Tibial nerve (tissue), 4 donors: ENCODE results near the gene RASGRF1. TPM values are rescaled to one million over a fixed set of nuclear protein-coding genes. Genes with fewer than 3 reads are reported as not detected.
"Not testable (repeated sequence)": the region's sequence is repeated elsewhere in the genome, so short reads cannot be mapped to it uniquely, and the experiment has no call there.

Experiments used
- DNase-seq, 2 donors: peaks; one replicate each; pipeline ENCODE4 v3.0.0-alpha.2; 2019; ENCODE audit warnings: low spot score in 2 of 2
- H3K27ac ChIP-seq, 4 donors: fragments of 200-600 bp; sonication (generic) in 3 of 4; one replicate each; pipeline ENCODE4 v1.5.1; 2017 to 2019; ENCODE audit warnings: mild to moderate bottlenecking in 1 of 4
- H3K27me3 ChIP-seq, 2 donors: fragments of 200-600 bp; sonication (generic) in 1 of 2; one replicate each; pipeline versions ENCODE4 v1.5.1 to v1.6.0; 2017 to 2019
- H3K36me3 ChIP-seq, 3 donors: fragments of 200-600 bp; sonication (generic); one replicate each; pipeline ENCODE4 v1.5.1; 2018 to 2019
- H3K4me1 ChIP-seq, 4 donors: fragments of 200-600 bp; sonication (generic) in 3 of 4; one replicate each; pipeline ENCODE4 v1.5.1; 2017 to 2019
- H3K4me3 ChIP-seq, 4 donors: fragments of 200-600 bp; sonication (generic) in 3 of 4; one replicate each; pipeline ENCODE4 v1.5.1; 2017 to 2019; ENCODE audit warnings: mild to moderate bottlenecking in 1 of 4, moderate library complexity in 1 of 4
- H3K9me3 ChIP-seq, 4 donors: fragments of 200-600 bp; sonication (generic) in 3 of 4; one replicate each; pipeline ENCODE4 v1.5.1; 2017 to 2019
- EP300 ChIP-seq, 2 donors: sonication (generic); formaldehyde crosslinking; IDR thresholded peaks; one replicate each; pipeline ENCODE4 v1.6.1; 2017; ENCODE audit warnings: antibody characterized with exemption in 2 of 2, mild to moderate bottlenecking in 1 of 2
- POLR2A ChIP-seq, 2 donors: fragments of 450-650 bp; IDR thresholded peaks; one replicate each; pipeline ENCODE4 v1.6.1; 2017; ENCODE audit warnings: antibody characterized with exemption in 2 of 2, mild to moderate bottlenecking in 2 of 2, moderate library complexity in 2 of 2
- WGBS, 2 donors: methylation state at CpG; one replicate each; pipeline ENCODE4 v1.1.5; 2018; 5-methylcytosine and 5-hydroxymethylcytosine counted together
- total RNA-seq, 4 donors: library from RNA; depleted of rRNA; stranded (reverse); fragments of >200 nt; gene quantifications; one replicate each; pipeline ENCODE4 v1.1.0, GENCODE V29; 2016
- TF ChIP-seq, protein P1 (sequence below), 5 experiments: fragments of 200-600 bp in 3 of 5; fragments of 450-650 bp in 2 of 5; sonication (generic) in 3 of 5; IDR thresholded peaks; one replicate each; pipeline ENCODE4 v1.5.1; 2016 to 2019; ENCODE audit warnings: antibody characterized with exemption in 5 of 5, mild to moderate bottlenecking in 3 of 5, moderate library complexity in 2 of 5

Gene RASGRF1
- total RNA-seq, 4 donors from 2014 or later = 0.30 to 0.98 (median 0.65) TPM

DNA sequence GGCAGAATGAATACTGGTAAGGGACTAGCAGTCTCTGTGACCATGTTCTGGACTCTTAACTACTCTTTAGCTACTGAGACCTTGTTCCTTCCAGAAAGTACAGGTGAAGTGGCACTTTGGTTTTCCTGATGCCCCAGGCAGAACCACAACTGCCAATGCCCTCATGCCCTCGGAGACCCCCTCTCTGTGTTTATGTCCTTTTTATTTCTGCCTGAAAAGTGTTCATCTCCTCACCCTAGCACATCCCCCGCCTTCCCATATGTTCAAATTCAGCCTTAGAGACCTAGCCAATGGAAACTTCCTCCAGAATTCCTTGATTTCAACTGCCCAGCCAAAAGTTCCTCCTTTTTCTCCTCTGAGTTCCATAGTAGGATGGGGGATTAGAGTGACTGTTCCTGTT is 23.3 kb upstream of the RASGRF1 start:
- peaks cover 0 to 9% (median 2%) of the 10 kb centered on the region in 4 donors for H3K4me1 ChIP-seq
- DNase-seq = no peak
- no peak overlapping the region for H3K27ac ChIP-seq
- WGBS, 2 donors = 71 to 82% methylated on average over 2 of the region's 2 CpGs
- peaks cover 0 to 9% of the 10 kb centered on the region in 2 donors for H3K27me3 ChIP-seq
- peaks cover 0 to 4% (median 0%) of the 10 kb centered on the region in 4 donors for H3K9me3 ChIP-seq
- no peaks in the 10 kb centered on the region for H3K36me3 ChIP-seq
- TF ChIP-seq EP300 (IDR thresholded peaks at IDR 0.05) = no peak
- TF ChIP-seq, protein P1, sequence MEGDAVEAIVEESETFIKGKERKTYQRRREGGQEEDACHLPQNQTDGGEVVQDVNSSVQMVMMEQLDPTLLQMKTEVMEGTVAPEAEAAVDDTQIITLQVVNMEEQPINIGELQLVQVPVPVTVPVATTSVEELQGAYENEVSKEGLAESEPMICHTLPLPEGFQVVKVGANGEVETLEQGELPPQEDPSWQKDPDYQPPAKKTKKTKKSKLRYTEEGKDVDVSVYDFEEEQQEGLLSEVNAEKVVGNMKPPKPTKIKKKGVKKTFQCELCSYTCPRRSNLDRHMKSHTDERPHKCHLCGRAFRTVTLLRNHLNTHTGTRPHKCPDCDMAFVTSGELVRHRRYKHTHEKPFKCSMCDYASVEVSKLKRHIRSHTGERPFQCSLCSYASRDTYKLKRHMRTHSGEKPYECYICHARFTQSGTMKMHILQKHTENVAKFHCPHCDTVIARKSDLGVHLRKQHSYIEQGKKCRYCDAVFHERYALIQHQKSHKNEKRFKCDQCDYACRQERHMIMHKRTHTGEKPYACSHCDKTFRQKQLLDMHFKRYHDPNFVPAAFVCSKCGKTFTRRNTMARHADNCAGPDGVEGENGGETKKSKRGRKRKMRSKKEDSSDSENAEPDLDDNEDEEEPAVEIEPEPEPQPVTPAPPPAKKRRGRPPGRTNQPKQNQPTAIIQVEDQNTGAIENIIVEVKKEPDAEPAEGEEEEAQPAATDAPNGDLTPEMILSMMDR (IDR thresholded peaks at IDR 0.05) = no peak
- TF ChIP-seq POLR2A (IDR thresholded peaks at IDR 0.05) = no peak
- H3K4me3 ChIP-seq = no peak overlapping the region

DNA sequence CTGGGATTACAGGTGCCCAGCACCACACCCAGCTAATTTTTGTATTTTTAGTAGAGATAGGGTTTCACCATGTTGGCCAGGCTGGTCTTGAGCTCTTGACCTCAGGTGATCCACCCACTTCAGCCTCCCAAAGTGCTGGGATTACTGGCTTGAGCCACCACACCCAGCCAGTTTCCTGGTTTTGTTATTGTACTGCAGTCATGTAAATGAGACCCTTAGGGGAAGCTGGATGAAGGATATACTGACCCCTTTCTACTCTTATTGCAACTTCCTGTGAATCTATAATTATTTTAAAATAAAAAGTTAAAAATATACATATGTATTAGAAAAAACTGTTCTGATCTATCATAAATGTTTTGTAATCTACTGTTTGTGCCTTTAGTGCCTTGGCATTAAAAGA is 20.8 kb upstream of the RASGRF1 start:
- H3K9me3 ChIP-seq, H3K4me3 ChIP-seq: not testable (repeated sequence)

DNA sequence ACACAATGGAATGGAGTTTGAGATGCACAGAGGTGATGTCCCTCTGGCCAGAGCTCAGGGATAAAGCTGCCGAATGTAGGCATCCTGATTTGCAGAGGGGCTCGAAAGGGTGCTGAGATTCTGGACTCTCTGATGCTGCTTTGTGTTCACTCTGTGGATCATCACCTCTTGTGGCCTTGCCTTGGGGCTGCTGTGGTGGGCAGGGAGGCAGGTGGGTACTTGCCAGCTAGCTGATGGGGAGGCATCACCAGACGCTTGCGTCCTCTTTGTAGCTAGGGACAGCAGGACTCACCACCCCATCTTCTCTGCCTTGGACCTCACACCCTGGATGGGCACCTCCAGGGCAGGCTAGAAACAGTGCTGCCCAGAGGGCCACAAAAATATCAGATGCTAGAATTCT is 14.6 kb upstream of the RASGRF1 start:
- Histone ChIP-seq H3K27ac (no peak overlapping the region), H3K9me3 (no peaks in the 10 kb centered on the region), H3K27me3 (peaks cover 0 to 22% of the 10 kb centered on the region in 2 donors), H3K4me1 (no peaks in the 10 kb centered on the region), H3K36me3 (no peaks in the 10 kb centered on the region), H3K4me3 (no peak overlapping the region)
- 91 to 98% methylated on average over 4 of the region's 4 CpGs for WGBS, 2 donors
- no peak for TF ChIP-seq EP300 (IDR thresholded peaks at IDR 0.05)
- TF ChIP-seq, protein P1 (IDR thresholded peaks at IDR 0.05) = no peak
- no peak for TF ChIP-seq POLR2A (IDR thresholded peaks at IDR 0.05)
- DNase-seq = no peak

More for the DNA sequence above, 20.8 kb upstream of the RASGRF1 start:
- not testable (repeated sequence) for DNase-seq, H3K36me3 ChIP-seq, H3K4me1 ChIP-seq, H3K27me3 ChIP-seq, H3K27ac ChIP-seq

DNA sequence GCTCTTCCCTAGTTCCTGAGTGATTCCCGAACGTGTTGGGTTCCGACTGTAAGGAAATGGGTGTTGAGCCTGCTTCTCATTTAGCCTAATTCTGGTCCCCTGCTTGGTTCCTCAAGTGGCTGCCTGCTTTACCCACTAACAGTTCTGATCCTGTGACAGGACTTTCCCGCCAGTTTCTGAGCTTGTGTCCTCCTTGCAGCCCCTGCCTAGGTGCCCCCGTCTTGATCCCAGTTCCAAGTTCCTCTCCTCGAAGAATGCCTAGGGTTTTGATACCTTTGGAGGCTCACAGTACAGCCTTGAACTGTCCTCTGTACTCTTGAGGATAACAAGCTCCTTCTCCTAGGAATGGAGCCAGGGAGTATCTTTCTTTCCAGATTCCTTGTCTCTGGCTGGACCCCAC is 12.0 kb upstream of the RASGRF1 start:
- TF ChIP-seq, protein P1 (IDR thresholded peaks at IDR 0.05) = no peak

DNA sequence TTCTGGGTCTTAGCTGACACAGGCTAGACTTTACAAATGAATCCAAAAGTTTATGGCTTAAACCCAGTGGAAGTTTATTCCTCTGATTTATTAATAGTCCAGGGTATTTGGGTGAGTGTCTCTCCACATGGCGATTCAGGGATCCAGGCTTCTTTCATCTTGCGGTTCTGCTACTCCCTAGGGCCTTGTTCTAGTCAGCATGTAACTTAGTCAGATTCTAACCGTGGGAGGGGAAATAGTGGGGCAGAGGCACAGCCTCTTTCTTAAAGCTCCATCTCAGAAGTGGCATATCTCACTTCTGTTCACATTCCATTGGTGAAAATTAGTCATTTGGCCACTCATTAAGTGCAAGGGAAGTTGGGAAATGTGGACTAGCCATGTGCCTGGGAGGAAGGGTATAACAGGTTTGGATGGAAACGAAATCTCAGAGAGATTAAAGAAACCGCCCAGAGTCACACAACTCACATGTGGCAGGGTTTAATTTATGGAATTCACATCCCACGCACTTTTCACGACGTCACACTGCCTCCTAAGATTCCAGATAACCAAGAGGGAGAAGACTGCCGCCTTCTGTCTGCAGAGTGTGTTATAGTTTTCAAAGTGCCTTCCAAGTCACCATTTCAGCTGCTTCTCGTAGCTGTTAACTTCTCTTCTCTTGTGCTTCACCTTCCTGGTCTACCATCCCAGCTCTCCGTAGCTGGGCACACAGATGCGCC is 11.4 kb upstream of the RASGRF1 start:
- H3K27me3 ChIP-seq = peaks cover 0 to 26% of the 10 kb centered on the region in 2 donors
- DNase-seq = no peak
- no peak overlapping the region for H3K4me3 ChIP-seq
- H3K4me1 ChIP-seq = no peaks in the 10 kb centered on the region
- no peak overlapping the region for H3K27ac ChIP-seq
- H3K36me3 ChIP-seq = no peaks in the 10 kb centered on the region
- TF ChIP-seq, protein P1 (IDR thresholded peaks at IDR 0.05) = no peak
- TF ChIP-seq EP300 (IDR thresholded peaks at IDR 0.05) (no peak), POLR2A (IDR thresholded peaks at IDR 0.05) (no peak)
- 56 to 60% methylated on average over 12 of the region's 12 CpGs for WGBS, 2 donors
- H3K9me3 ChIP-seq = no peaks in the 10 kb centered on the region

More for the DNA sequence above, 12.0 kb upstream of the RASGRF1 start:
- H3K4me3 ChIP-seq = no peak overlapping the region
- H3K9me3 ChIP-seq = no peaks in the 10 kb centered on the region
- H3K27me3 ChIP-seq = peaks cover 0 to 24% of the 10 kb centered on the region in 2 donors
- no peak for DNase-seq
- no peak overlapping the region for H3K27ac ChIP-seq
- no peaks in the 10 kb centered on the region for H3K4me1 ChIP-seq
- WGBS, 2 donors = 79 to 84% methylated on average over 6 of the region's 6 CpGs
- H3K36me3 ChIP-seq = no peaks in the 10 kb centered on the region
